DND-41 (cell line): Measurements from ENCODE around the gene SLC10A2.

Experiments used
- ATAC-seq: fragments of 200-7000 bp; cut with Tn5 transposase; 3 replicates; pipeline ENCODE4 v1.9.1; 2021; ENCODE audit warnings: low read depth; ENCODE audit not compliant: insufficient read depth
- DNase-seq: peaks from one replicate; pipeline ENCODE4 v3.0.0-alpha.2; 2020
- H2AFZ ChIP-seq: 2 replicates; pipeline ENCODE4 v1.6.0; 2012; ENCODE audit warnings: low read depth, low read length
- H3K27ac ChIP-seq: 2 replicates; pipeline ENCODE4 v1.5.1; 2012; ENCODE audit warnings: low read length, inconsistent platforms
- H3K27me3 ChIP-seq: fragments of 200-600 bp; sonication (generic); 2 replicates; pipeline ENCODE4 v1.6.0; 2012; ENCODE audit warnings: low read length, mild to moderate bottlenecking, inconsistent platforms; ENCODE audit not compliant: insufficient read depth, poor library complexity
- H3K36me3 ChIP-seq: 2 replicates; pipeline ENCODE4 v1.5.1; 2012; ENCODE audit warnings: low read length, inconsistent platforms; ENCODE audit not compliant: insufficient read depth
- H3K4me1 ChIP-seq: 2 replicates; pipeline ENCODE4 v1.5.1; 2012; ENCODE audit warnings: mild to moderate bottlenecking, low read length; ENCODE audit not compliant: insufficient read depth
- H3K4me2 ChIP-seq: 2 replicates; pipeline ENCODE4 v1.6.0; 2012; ENCODE audit warnings: mild to moderate bottlenecking, moderate library complexity, low read length, inconsistent platforms; ENCODE audit not compliant: insufficient read depth
- H3K4me3 ChIP-seq, 2 experiments: fragments of 200-600 bp in 1 of 2; shearing (Covaris generic) in 1 of 2; 2 replicates each; pipeline ENCODE4 v1.5.1; 2012 to 2016; ENCODE audit warnings: inconsistent platforms in 2 of 2, low read length in 2 of 2, mild to moderate bottlenecking in 2 of 2, low read depth in 1 of 2, moderate library complexity in 1 of 2
- H3K79me2 ChIP-seq: 2 replicates; pipeline ENCODE4 v1.6.0; 2012; ENCODE audit warnings: low read length, inconsistent platforms; ENCODE audit not compliant: insufficient read depth
- H3K9ac ChIP-seq: 2 replicates; pipeline ENCODE4 v1.6.0; 2012; ENCODE audit warnings: low read depth, mild to moderate bottlenecking, inconsistent platforms, low read length, moderate library complexity
- H3K9me3 ChIP-seq: 2 replicates; pipeline ENCODE4 v1.5.1; 2012; ENCODE audit warnings: low read length, moderate library complexity, mild to moderate bottlenecking, inconsistent platforms; ENCODE audit not compliant: insufficient read depth, severe bottlenecking
- H4K20me1 ChIP-seq: 2 replicates; pipeline ENCODE4 v1.6.0; 2012; ENCODE audit warnings: low read length; ENCODE audit not compliant: insufficient read depth
- EZH2 ChIP-seq: IDR thresholded peaks from 3 replicates; pipeline ENCODE4 v1.6.1; 2012; ENCODE audit warnings: borderline replicate concordance, low read depth, mild to moderate bottlenecking, moderate library complexity, low read length, inconsistent platforms; ENCODE audit not compliant: severe bottlenecking
- TF ChIP-seq, protein P1 (sequence below): IDR thresholded peaks from 2 replicates; pipeline ENCODE4 v1.5.1; 2012; ENCODE audit warnings: borderline replicate concordance, low read length, moderate library complexity, mild to moderate bottlenecking; ENCODE audit not compliant: poor library complexity, severe bottlenecking; ENCODE audit errors: extremely low read depth

The SLC10A2 gene

DNA sequence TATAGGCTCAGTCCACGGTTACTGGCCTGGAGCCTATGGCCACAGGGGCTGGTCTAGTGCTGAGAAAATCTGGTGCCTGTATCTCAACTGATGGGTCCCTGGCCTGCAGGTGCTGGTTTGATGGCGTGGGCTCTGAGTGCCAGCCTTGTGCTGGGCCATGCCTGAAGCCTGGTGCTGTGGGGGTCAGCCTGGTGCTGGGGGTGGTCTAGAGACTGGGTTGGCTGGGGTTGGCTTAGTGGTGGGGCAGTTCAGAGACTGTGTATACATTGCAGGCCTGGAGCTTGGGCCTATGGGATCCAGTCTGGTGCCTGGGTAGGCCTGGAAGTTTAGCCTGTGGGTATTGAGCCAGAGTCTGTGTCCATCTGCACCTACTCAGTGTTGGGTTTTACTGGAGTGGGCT, 36.4 kb downstream of the SLC10A2 start:
- no peaks in the 10 kb centered on the region for H3K79me2 ChIP-seq
- H3K27me3 ChIP-seq = no peaks in the 10 kb centered on the region
- H3K4me1 ChIP-seq = no peaks in the 10 kb centered on the region
- H4K20me1 ChIP-seq = no peaks in the 10 kb centered on the region
- H3K9ac ChIP-seq = no peak overlapping the region
- H3K9me3 ChIP-seq = no peaks in the 10 kb centered on the region
- H3K27ac ChIP-seq = no peak overlapping the region
- DNase-seq = no peak
- no peak overlapping the region for H2AFZ ChIP-seq
- no peak for ATAC-seq
- no peaks in the 10 kb centered on the region for H3K36me3 ChIP-seq
- no peak overlapping the region for H3K4me2 ChIP-seq
- TF ChIP-seq, protein P1, sequence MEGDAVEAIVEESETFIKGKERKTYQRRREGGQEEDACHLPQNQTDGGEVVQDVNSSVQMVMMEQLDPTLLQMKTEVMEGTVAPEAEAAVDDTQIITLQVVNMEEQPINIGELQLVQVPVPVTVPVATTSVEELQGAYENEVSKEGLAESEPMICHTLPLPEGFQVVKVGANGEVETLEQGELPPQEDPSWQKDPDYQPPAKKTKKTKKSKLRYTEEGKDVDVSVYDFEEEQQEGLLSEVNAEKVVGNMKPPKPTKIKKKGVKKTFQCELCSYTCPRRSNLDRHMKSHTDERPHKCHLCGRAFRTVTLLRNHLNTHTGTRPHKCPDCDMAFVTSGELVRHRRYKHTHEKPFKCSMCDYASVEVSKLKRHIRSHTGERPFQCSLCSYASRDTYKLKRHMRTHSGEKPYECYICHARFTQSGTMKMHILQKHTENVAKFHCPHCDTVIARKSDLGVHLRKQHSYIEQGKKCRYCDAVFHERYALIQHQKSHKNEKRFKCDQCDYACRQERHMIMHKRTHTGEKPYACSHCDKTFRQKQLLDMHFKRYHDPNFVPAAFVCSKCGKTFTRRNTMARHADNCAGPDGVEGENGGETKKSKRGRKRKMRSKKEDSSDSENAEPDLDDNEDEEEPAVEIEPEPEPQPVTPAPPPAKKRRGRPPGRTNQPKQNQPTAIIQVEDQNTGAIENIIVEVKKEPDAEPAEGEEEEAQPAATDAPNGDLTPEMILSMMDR = no peak
- no peak for TF ChIP-seq EZH2
- H3K4me3 ChIP-seq = no peak overlapping the region

DNA sequence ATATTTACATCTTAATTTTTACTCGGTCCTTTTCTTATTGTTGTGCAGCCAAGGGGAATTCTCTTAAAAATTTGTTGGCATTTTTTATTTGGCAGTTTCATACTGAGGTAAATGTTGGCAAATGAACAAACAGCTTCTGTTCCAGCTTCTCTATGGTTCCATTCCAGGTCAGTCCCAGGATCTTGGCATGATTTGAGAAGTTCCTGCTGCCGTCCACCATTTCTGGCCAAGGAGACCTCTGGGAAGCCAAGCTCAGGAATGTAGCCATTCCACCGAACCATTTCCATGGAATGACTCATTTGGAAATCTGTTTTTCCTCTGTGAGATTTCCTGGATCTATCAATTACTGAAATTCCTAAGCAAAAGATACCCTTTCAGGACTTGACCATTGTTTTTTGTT, 43.9 kb downstream of the SLC10A2 start:
- Histone ChIP-seq H3K79me2 (no peaks in the 10 kb centered on the region), H3K27ac (no peak overlapping the region), H3K27me3 (peaks cover 4% of the 10 kb centered on the region), H3K4me1 (no peaks in the 10 kb centered on the region), H4K20me1 (no peaks in the 10 kb centered on the region), H3K4me2 (no peak overlapping the region), H3K9me3 (no peaks in the 10 kb centered on the region), H3K9ac (no peak overlapping the region), H3K36me3 (no peaks in the 10 kb centered on the region), H3K4me3 (no peak overlapping the region), H2AFZ (no peak overlapping the region)
- DNase-seq (no peak), ATAC-seq (no peak)
- TF ChIP-seq, protein P1 = no peak
- no peak for TF ChIP-seq EZH2

DNA sequence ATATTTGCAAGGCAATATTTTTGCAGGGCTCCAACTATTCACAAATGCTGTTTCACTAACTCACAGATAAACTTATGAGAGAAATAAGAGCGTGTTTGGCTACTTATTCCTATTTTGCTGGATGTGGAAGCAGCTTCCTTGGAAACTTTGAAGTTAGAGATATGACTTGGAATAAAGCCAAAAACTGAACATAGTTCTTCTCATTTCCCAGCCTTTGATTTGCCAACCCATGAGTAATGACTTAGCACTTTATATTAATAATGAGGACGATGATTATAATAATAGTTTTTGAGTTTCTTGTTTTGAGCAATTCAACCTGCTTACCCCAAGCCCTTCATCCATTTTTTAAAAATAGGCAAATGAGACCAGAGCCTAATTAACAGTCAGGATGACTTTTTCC, 47.7 kb downstream of the SLC10A2 start:
- DNase-seq (no peak), ATAC-seq (no peak)
- Histone ChIP-seq H3K4me3 (no peak overlapping the region), H3K27me3 (peaks cover 4% of the 10 kb centered on the region), H4K20me1 (no peaks in the 10 kb centered on the region), H3K36me3 (no peaks in the 10 kb centered on the region), H3K9ac (no peak overlapping the region), H3K27ac (no peak overlapping the region), H3K4me2 (no peak overlapping the region), H3K4me1 (no peaks in the 10 kb centered on the region), H3K79me2 (no peaks in the 10 kb centered on the region), H3K9me3 (no peaks in the 10 kb centered on the region), H2AFZ (no peak overlapping the region)
- TF ChIP-seq, protein P1 = no peak
- TF ChIP-seq EZH2 = no peak

DNA sequence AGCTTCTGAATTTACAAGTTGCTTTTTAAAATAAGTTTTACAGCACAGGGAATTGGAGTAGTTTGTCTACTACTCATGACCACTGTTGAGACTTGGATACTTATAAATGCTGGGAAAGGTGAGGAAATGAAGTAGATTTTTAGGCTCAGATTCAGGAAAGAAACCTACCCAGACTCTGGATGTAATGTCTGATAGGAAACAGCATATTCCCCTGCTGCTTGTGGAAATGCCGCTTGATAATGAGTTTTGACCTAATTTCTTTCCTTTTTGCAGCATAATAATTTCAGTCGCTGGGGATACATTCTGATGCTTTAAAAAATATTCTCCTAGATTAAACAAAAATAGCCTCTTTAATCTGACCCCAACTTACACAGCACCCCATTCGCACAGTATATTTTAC, 53.6 kb downstream of the SLC10A2 start:
- Histone ChIP-seq H3K27ac (no peak overlapping the region), H3K79me2 (no peaks in the 10 kb centered on the region), H3K27me3 (no peaks in the 10 kb centered on the region), H3K4me1 (no peaks in the 10 kb centered on the region), H3K4me2 (no peak overlapping the region), H3K9me3 (no peaks in the 10 kb centered on the region), H4K20me1 (no peaks in the 10 kb centered on the region), H2AFZ (no peak overlapping the region), H3K4me3 (no peak overlapping the region), H3K36me3 (no peaks in the 10 kb centered on the region), H3K9ac (no peak overlapping the region)
- no peak for ATAC-seq
- TF ChIP-seq, protein P1 = no peak
- no peak for TF ChIP-seq EZH2
- no peak for DNase-seq
